Left lung (tissue), 10 donors: ENCODE data around the gene NAT8. TPM values are rescaled to one million over a fixed set of nuclear protein-coding genes. Genes with fewer than 3 reads are reported as not detected.
"Not testable (repeated sequence)": the region's sequence is repeated elsewhere in the genome, so short reads cannot be mapped to it uniquely, and the experiment has no call there.

Experiments
- ATAC-seq: fragments of 200-7000 bp; cut with Tn5 transposase; one replicate; pipeline ENCODE4 v1.9.1; 2020; ENCODE audit warnings: moderate library complexity
- DNase-seq, 4 donors: peaks; one replicate each; pipeline ENCODE4 v3.0.0-alpha.2; 2013 to 2020
- H3K27ac ChIP-seq, 2 donors: fragments of 200-600 bp; sonication (generic) in 1 of 2; one replicate each; pipeline versions ENCODE4 v1.5.0 to v1.8.0; 2020 to 2021
- H3K27me3 ChIP-seq, 2 donors: fragments of 200-600 bp; sonication (generic) in 1 of 2; one replicate each; pipeline versions ENCODE4 v1.5.0 to v1.8.0; 2020 to 2021
- H3K36me3 ChIP-seq, 2 donors: fragments of 200-600 bp; sonication (generic) in 1 of 2; one replicate each; pipeline versions ENCODE4 v1.5.0 to v1.8.0; 2020 to 2021
- H3K4me1 ChIP-seq, 2 donors: fragments of 200-600 bp; one replicate each; pipeline ENCODE4 v1.8.0; 2021
- H3K4me3 ChIP-seq, 2 donors: fragments of 200-600 bp; sonication (generic) in 1 of 2; one replicate each; pipeline versions ENCODE4 v1.5.0 to v1.8.0; 2020 to 2021; ENCODE audit warnings: mild to moderate bottlenecking in 1 of 2
- H3K9me3 ChIP-seq, 2 donors: fragments of 200-600 bp; sonication (generic) in 1 of 2; one replicate each; pipeline versions ENCODE4 v1.5.0 to v1.8.0; 2020 to 2021
- intact Hi-C, 2 donors: fragments of 100-400 bp; cut with DNase I; formaldehyde crosslinking; loops; one replicate each; pipeline versions ENCODE4 v1.11.2 to v1.14.2; 2022
- polyA plus RNA-seq, 6 donors: library from polyadenylated mRNA; unstranded; fragments of 120-200 nt; gene quantifications; one replicate each; pipeline ENCODE4 v1.2.1, GENCODE V29; 2013; ENCODE audit not compliant: insufficient read length in 6 of 6
- total RNA-seq, 2 donors: library from RNA; stranded (reverse); fragmentation: NEBNext Ultra II Directional; extraction: Animal tissue kit (Norgen Biotek cat#: 25700); gene quantifications; one replicate each; pipeline ENCODE4 v1.2.1, GENCODE V29; 2021
- TF ChIP-seq, protein P1 (sequence below), 2 donors: fragments of 200-600 bp; sonication (generic) in 1 of 2; IDR thresholded peaks; one replicate each; pipeline versions ENCODE4 v1.5.0 to v1.8.0; 2021; ENCODE audit warnings: antibody characterized with exemption in 2 of 2
- donor health status: DM: no; HTN: yes; CAD: no.
- donor health status: DM: no; HTN: no; CAD: no.

The NAT8 gene
- total and polyA plus RNA-seq, 8 donors: 0.97 to 1.7 (median 1.2) TPM; not detected in 2

DNA sequence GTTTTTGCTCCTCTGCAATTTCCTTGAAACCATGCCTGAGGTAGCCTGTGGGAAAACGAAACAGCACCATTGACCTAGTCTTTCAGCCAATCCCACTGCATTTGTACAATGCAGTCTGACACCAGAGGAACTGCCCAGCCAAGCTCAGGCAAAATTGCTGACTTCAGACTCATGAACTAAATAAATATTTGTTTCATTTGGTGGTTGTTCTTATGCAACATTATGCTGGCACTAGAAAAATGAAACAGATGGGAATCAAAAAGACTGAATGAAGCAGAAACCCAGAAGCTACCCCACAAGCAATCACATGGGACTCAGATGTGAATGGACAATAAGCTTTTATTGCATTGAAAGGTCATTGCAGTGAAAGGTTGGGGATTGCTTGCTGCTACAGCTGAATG, 1.7 kb downstream of the NAT8 start:
- ATAC-seq: peak; percentile 68

DNA sequence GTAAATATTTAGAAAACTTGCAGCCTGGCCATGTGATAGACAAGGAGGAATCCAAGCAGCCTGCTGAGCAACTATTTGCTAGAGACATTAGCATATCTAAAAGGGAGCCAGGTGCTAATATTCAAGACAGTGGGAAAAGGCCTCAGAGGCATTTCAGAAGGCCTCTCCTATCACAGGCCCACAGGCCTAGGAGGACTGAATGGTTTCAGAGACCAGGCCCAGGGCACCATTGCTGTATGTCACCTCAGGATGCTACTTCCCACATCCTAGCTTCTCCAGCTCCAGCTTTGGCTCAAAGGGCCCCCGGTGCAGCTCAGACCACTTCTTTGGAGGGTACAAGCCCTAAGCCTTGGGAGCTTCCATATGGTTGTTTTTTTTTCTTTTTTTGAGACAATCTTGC, 3.8 kb downstream of the NAT8 start:
- no peaks in the 10 kb centered on the region for H3K27me3 ChIP-seq
- H3K27ac ChIP-seq: no peak overlapping the region
- H3K36me3 ChIP-seq: no peaks in the 10 kb centered on the region
- intact Hi-C loops: no loop called here
- H3K4me3 ChIP-seq: no peak overlapping the region
- no peaks in the 10 kb centered on the region for H3K9me3 ChIP-seq
- DNase-seq: no peak
- ATAC-seq: no peak
- TF ChIP-seq, protein P1, sequence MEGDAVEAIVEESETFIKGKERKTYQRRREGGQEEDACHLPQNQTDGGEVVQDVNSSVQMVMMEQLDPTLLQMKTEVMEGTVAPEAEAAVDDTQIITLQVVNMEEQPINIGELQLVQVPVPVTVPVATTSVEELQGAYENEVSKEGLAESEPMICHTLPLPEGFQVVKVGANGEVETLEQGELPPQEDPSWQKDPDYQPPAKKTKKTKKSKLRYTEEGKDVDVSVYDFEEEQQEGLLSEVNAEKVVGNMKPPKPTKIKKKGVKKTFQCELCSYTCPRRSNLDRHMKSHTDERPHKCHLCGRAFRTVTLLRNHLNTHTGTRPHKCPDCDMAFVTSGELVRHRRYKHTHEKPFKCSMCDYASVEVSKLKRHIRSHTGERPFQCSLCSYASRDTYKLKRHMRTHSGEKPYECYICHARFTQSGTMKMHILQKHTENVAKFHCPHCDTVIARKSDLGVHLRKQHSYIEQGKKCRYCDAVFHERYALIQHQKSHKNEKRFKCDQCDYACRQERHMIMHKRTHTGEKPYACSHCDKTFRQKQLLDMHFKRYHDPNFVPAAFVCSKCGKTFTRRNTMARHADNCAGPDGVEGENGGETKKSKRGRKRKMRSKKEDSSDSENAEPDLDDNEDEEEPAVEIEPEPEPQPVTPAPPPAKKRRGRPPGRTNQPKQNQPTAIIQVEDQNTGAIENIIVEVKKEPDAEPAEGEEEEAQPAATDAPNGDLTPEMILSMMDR (IDR thresholded peaks at IDR 0.05): no peak
- no peaks in the 10 kb centered on the region for H3K4me1 ChIP-seq

More for the DNA sequence above, 1.7 kb downstream of the NAT8 start:
- Histone ChIP-seq H3K27ac (no peak overlapping the region), H3K9me3 (no peaks in the 10 kb centered on the region), H3K4me3 (no peak overlapping the region), H3K27me3 (no peaks in the 10 kb centered on the region), H3K36me3 (no peaks in the 10 kb centered on the region), H3K4me1 (no peaks in the 10 kb centered on the region)
- peak in 2 of 4 donors; percentile 39 to 80 for DNase-seq
- TF ChIP-seq, protein P1 (IDR thresholded peaks at IDR 0.05): no peak
- intact Hi-C loops: no loop called here

DNA sequence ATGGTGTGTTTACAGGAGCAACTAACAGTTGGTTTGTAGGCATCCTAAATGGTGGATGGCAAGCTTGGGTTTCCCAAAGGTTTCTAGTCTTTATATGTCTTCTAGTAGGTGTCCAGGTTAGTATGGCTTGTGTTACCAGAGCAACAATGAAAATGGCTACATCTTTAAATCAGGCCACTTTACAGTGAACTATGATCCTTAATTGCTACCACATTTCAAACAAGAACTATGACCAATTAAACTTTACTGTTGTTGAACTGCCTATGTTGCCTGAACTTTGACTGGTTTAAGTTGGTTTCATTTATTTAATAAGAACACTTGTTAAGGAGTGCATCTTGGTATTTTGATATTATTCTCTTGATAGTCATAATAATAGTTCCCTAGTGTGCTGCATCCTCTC, 5.2 kb downstream of the NAT8 start:
- H3K4me1 ChIP-seq, H3K36me3 ChIP-seq, DNase-seq, H3K9me3 ChIP-seq, H3K4me3 ChIP-seq, intact Hi-C loops, ATAC-seq, H3K27ac ChIP-seq, H3K27me3 ChIP-seq: not testable (repeated sequence)

DNA sequence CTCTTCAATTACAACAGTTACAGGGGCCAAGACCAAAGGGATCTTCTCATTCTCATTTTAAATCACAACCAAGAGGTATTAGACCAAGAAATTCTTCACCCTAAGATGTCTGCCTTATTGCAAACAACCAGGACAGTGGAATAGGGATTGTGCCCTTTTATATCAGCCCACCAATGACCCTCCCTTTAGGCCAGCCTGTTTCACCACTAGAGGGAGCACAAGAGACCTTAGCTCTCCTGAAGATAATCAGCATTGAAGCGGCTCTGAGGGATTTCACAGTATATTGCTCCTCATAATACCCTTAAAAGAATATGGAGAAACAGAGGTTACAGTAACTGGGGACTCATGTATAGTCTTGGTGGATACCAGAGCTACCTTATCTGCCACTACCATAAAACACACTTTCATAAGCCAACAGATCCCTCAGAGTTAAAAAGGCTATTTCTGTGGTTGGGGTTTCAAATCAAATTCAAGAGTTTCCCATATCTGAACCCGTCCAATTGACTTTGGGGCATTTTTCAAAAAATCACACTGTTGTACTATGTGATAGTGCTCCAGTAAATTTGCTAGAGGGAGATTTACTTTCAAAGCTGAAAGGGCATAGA, 11.5 kb downstream of the NAT8 start:
- DNase-seq, H3K9me3 ChIP-seq, H3K4me3 ChIP-seq, H3K4me1 ChIP-seq, H3K36me3 ChIP-seq, intact Hi-C loops, H3K27ac ChIP-seq, H3K27me3 ChIP-seq: not testable (repeated sequence)
- peak; percentile 82 for ATAC-seq
- TF ChIP-seq, protein P1 (IDR thresholded peaks at IDR 0.05): peak; percentile 46 to 66

DNA sequence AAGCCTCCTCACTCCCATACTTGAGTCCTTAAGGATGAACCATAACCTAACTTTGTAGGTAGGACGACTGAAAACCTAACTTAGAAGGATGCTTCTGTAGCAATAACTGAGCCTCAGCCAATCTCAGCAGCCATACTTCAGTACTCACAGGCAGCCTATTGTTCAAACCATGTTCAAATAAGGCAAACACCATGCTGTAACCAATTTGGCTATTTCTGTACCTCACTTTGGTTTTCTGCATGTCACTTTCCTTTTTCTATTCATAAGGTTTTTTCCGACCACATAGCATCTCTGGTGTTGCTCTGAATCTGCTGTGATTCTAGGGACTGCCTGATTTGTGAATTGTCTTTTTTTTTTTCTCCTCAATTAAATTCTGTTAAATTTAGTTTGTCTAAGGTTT, 13.7 kb downstream of the NAT8 start:
- H3K27ac ChIP-seq, H3K4me3 ChIP-seq, DNase-seq, H3K9me3 ChIP-seq, H3K4me1 ChIP-seq, H3K36me3 ChIP-seq, H3K27me3 ChIP-seq, ATAC-seq, intact Hi-C loops: not testable (repeated sequence)

DNA sequence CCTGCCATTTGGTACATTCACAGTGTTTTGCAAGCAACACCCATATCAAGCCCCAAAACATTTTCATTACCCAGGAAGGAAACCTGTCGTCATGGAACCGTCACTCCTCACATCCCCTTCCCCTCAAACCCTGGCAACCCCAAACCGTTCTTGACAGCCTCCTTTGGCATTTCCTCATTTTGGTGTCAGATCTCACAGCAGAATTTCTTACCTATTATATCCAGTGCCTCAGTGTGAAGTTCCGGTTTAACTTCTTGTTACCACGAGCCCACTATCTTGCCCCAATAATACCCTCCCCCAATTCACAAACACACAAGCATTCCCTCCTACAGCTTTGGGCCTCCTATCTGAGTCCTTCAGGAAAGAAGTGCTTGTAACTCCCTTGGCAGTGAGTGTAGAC, 16.0 kb downstream of the NAT8 start:
- H3K9me3 ChIP-seq, H3K27ac ChIP-seq, ATAC-seq, H3K36me3 ChIP-seq, H3K4me1 ChIP-seq, DNase-seq, H3K27me3 ChIP-seq, H3K4me3 ChIP-seq, intact Hi-C loops: not testable (repeated sequence)

DNA sequence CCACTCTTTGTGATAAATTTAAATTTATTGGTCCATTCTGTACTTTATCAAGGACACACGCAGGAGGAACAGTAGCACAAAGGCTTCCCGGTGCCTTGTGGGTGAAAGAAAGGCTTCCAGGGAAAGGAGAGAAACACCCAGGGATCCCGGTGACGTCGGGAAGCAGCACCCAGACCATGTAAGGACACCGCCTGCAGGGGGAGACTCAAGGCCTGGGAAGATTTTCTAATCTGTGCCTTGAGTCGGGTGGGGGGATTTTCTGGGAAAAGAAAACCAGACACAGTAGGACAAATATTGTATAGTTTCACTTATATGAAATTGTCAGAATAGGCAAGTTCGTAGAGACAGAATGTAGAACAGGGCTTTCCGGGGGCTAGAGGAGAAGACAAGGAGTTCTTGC, 17.6 kb downstream of the NAT8 start:
- H3K36me3 ChIP-seq, H3K27ac ChIP-seq, H3K9me3 ChIP-seq, H3K4me3 ChIP-seq, ATAC-seq, intact Hi-C loops, DNase-seq, H3K27me3 ChIP-seq, H3K4me1 ChIP-seq: not testable (repeated sequence)

DNA sequence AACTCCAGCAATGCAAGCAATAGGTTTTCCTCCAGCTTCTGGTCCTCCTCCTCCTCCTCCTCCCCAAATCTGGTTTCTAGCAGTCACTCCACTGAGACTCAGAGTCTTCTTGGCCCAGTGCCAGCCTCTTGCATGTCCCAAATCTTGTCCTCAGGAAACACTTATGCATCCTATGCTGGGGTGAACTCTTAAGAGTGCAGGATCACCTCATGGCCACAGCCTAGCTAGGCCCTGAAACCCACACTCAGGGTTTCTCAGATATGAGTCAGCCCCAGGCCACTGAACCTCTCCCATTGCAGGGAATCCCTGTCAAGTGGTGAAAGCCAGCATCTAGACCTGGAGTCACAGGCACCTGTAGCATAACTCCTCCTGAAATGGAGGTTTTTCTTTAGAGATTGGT, 18.2 kb downstream of the NAT8 start:
- DNase-seq, H3K4me1 ChIP-seq, H3K36me3 ChIP-seq, H3K27ac ChIP-seq, intact Hi-C loops, H3K4me3 ChIP-seq, ATAC-seq, H3K9me3 ChIP-seq, H3K27me3 ChIP-seq: not testable (repeated sequence)

DNA sequence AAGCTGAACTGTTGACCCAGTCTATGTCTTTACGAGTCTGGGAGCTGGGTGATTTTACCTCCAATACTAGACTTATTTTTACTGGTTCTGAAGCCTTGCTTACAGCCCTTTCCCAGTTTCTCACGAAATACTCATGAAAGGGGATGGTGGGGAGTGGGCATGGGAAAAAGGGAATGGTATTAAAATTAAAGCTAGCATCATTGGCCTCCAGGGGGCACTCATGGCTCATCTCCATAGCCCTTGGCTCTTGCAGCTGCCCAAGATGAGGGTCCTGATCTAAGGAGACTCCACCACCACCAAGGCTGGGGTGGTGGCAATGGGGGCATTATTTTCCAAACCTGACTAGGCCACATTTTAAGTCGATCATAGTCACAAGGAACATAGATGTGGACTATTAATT, 22.3 kb downstream of the NAT8 start:
- intact Hi-C loops: not testable (repeated sequence)

More for the DNA sequence above, 22.3 kb downstream of the NAT8 start:
- not testable (repeated sequence) for H3K4me3 ChIP-seq, H3K36me3 ChIP-seq, H3K27me3 ChIP-seq, ATAC-seq, H3K27ac ChIP-seq, DNase-seq, H3K4me1 ChIP-seq, H3K9me3 ChIP-seq
